GM19452 (cell line): ENCODE measurements around the gene EYA4.

ENCODE experiments used
- ATAC-seq: cut with Tn5 transposase; IDR thresholded peaks from one replicate; pipeline ENCODE4 v1.9.1; 2021; ENCODE audit not compliant: unreplicated experiment

Gene EYA4

DNA sequence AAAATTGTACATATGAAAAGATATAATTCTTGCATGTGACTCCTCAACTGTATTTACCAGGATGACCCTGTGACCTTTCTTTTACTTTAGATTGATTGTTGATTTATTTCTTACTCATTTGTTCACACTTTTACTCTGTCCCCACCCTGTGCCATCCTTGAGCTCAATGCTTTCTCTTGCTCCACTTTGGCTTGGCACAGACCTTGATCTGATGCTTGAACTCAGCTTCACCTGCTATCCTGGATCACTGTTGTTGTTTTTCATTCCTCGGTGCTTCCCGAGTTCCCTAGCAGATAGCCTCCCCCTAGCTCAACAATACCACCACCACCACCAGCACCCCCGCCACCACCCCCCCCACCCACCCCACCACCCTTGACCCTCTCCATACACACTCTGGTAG lies 102.1 kb downstream of the EYA4 start:
- no peak for ATAC-seq

DNA sequence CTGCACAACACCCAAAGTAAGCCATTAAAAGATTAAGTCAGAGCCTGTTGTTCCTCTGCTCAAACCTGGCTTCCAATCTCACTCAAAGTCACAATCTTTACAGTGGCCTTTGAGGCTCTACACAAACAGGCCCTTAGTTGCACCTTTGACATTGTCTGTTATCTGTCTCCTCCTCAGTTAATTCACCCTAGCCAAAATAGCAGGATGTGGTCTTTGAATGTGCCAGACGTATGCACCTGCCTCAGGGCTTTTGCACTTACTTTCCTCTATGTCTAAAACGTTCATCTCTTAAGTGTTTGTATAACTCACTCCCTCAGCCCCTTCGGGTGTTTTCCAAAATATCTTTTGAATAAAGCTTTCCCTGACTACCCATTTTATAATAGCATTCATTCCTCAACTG lies 107.7 kb downstream of the EYA4 start:
- ATAC-seq, result no peak

DNA sequence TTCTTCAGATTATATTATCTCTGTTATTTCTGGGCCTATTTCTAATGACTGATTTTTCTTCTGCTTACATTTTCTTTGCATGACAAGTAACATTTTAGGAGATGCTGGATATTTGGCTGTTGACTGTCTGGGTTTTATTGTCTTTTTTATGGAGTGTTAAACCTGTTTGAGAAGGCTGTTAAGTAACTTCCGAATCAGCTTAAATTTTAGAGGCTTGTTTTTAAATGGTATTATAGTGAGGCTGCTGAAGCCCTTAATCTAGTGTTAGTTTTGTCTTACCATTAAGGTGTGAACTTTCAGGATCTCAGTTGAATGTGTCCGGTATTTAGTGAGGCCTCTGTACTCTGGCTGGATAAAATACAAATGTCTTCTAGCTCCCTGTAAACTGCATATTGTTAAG lies 109.8 kb downstream of the EYA4 start:
- ATAC-seq, result no peak

DNA sequence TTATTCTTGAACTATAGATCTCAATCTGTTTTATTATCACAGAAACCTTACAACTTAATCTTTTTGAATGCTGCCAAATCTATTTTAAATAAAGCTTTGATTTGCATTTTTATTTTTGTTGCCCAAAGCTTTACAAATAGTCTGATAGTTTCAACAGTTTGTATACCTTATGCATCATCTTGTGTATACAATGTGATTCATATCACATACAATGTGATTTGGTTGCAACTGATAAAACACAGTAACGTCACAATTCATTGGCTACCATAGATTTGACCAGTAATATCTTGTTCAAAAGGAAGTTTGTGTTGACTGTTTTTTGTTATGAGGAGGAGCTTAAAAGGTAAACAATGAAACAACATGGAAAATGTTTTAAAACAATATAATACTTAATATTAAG lies 110.9 kb downstream of the EYA4 start:
- no peak for ATAC-seq

DNA sequence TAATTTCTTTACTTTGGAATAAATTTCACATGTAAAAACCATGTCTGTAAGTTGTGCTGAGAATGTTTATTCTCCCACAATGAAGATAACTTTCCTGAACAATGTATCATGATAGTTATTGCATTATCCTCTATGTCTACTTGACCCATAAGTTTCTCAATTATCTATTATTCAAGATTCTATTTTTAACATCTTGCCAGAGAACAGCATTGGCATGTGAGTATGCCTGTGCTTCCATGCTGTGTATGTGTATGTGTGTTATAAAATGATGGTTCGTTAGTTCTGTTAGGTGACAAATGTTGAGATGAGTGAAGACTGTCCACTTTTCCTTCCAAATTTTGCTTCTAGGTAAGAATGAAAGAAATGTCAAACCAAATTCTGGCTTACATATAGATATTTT lies 111.9 kb downstream of the EYA4 start:
- ATAC-seq, result no peak

DNA sequence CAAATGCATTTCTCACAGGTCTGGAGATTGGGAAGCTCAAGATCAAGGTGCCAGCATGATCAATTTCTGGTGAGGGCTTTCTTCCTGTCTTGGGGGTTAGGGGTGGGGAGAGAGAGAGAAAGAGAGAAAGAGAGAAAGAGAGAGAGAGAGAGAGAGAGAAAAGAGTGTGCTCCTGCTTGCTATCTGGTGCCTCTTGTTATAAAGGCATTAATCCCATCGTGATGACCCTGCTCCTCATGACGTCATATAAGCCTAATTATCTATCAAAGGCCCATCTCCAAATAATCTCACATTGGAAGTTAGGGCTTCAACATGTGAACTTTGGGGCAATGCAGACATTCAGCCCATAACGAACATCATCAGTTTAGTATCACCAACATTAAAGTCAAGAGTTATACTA lies 114.8 kb downstream of the EYA4 start:
- no peak for ATAC-seq

DNA sequence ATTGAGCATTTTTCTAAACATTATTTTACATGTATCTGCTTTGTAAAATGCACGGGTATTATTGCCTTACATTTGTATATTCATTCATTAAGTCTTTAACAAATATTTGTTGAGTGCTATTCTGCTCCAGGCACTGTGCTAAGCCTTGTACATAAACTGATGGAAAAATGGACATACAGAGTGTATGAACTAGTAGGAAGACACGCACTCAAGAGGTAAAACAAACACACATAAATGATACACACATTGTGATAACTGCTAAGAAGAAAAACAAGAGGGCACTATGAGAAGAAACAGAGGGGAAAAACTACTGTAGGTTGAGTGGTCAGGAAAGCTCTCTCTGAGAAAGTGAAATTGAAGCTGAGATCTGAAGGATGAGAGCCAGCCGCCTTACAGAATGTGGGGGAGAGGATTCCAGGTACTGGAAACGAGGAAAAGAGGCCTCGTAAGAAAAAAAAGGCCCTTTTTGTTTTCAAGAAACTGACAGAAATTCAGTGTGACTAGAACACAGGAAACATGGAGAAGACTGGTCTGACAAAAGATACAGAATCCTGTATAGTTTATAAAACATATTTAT lies 117.5 kb downstream of the EYA4 start:
- ATAC-seq, result no peak

DNA sequence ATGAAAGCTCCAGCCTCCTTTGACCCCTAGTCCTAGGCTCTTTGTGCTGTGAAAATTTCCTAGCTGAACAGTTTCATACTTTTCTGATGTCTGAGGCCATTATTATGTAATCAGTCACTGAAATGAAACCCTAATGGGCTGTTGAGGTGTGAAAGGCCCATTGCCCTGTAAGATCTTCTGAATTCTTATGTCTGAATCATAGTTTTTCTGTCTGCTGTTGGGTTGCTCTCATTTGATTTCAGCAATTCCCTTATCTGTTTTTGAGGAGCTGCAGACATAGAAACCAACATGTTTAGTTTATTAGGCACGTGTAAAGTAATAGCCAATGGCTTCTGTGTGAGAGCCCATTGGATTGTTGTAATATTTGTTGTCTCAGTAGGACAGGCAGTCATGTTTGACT lies 118.1 kb downstream of the EYA4 start:
- ATAC-seq, result no peak

DNA sequence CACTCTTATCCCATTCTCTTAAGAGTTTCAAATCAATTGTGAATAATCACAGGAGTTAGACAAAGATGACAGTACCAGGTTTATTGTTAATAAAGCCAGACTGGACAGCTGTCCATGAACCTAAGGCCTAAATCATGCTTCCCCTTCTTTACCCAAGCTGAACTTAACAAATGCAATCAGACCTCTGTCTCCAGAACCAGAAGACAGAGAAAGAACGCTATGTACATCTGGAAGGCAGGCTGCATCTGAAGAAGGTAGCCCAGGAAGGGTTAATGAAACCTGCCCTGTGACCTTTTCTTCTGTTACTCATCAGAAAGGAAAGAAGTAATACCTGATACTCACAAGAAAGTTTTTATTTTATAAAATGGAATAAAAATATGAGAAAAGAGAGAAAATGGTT lies 118.6 kb downstream of the EYA4 start:
- ATAC-seq, result no peak

DNA sequence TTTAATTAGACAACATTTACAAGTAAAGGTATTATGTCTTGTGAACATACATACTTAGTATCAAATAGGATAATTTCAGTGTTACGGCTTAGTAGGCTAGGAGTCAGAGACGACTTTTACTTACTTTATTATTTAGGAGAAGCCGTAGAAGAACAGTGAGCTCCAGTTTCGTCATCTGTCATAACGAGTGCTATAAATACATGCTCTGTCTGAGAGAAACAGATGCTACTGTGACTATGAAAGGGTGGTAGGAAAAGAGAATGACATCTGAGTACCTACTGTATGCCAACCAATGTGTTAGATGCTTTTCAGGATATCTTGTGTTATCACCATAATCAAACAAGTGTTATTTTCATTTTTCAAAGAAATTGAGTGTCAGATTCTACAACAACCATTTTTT lies 119.0 kb downstream of the EYA4 start:
- ATAC-seq, result no peak

DNA sequence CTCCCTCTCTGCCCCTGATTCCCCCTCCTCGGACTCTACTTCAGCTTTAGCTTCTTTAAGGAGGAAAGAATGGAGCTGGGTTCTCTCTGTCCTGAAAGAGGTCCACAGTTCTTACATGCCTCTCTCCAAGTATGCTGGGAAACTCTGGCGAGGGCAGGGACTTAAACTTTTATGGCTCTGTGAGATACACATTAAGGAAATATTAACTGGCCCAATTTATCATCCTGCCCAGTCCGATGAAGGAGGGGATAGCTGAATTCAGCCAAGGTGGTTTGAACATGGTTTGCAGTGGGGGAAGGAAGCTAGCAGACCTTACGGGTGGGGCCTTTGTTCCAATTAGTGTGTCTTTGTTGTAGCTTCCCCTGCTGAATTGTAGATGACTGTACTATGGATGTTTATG lies 121.7 kb downstream of the EYA4 start:
- no peak for ATAC-seq

DNA sequence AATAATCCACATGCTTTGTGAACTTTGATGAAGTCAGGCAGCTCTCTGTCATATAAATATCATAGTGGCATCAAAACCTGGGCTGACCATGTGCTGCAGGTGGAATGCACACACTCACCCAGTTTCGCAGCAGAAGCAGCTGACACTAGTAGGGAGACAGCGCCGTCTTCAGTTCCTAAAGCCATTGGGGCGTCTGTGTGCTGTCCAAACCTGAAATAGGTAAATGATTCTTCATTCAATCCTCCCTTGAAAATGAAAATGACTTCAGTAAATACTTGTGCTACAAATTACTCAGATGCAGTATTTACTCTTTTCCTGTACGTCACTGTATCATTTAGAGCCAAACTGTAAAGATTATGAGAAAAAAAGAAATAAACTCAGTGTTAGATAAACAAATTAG lies 127.5 kb downstream of the EYA4 start:
- no peak for ATAC-seq

DNA sequence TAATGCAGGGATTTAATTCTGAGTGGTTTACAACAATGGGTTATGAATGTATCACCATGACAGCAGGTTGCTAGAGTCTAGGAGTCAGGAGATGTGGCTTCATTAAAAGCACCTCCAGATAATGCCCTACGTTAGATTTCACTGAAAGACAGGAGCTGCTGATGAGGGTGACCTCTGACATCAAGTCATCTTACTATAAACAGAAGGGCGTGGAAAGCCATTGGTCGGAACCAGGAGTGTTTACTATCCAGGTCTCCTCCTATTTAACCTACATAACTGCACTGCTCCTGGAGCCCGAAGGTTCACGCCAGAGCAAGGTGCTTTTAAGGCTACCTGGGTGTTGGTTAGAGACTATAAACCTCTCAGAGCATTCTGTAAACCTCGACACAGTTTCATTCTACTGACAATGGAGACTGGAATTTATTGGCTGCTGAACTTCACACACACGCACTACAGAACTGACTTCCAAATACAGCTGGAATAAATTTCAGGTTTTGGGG lies 128.7 kb downstream of the EYA4 start:
- no peak for ATAC-seq

DNA sequence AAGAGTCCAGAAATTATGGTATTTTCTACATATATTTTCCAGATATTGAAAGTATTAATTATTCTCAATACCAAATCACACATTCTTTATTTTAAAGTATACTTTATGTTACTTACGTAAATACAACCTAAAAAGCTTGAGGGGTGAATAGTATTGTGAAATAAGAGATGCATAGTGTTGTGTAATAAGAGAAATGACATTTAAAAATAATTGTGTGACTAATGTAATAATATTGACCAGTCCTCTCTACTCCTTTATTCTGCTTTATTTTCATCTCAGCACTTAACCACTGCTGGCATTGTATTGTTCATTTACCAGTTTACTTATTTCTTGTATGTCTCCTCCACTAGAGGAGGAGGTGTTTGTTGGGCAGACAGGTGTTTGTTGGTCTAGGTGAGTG lies 135.6 kb downstream of the EYA4 start:
- ATAC-seq, result no peak

DNA sequence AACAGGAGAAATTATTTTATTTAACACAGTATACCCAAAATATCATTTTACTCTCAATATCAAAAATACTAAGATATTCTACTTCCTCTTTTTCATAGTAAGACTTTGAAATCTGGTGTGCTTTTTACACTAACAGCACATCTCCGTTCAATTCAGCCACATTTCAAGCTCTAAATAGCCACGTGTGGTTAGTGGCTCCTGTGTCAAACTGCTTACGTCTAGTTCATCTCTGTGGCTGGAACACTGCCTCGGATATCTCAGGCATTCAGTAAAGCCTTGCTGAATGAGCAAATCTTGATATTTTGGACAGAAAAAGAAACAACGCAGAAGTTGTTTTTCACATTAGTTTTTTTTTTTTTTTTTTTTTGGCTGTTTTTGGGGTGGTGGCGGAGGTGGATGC lies 136.1 kb downstream of the EYA4 start:
- no peak for ATAC-seq

DNA sequence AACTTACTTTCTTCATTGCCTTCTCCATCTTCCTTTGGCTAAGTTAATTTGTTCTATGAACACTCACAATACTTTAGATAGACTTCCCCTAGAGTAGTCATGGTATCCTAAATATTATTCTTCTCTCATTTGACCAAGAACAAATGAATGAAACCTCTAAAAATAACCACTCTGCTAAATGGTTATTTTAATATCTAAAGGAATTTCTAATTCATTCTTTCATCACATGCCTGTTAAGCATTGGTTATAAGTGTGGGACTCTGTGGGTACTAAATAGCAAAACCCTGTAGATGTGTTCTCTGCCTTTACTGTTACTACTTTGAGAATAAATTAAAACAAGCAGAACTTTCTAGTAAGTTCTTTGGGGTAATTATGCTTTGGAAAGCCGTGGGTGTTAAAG lies 138.9 kb downstream of the EYA4 start:
- no peak for ATAC-seq

DNA sequence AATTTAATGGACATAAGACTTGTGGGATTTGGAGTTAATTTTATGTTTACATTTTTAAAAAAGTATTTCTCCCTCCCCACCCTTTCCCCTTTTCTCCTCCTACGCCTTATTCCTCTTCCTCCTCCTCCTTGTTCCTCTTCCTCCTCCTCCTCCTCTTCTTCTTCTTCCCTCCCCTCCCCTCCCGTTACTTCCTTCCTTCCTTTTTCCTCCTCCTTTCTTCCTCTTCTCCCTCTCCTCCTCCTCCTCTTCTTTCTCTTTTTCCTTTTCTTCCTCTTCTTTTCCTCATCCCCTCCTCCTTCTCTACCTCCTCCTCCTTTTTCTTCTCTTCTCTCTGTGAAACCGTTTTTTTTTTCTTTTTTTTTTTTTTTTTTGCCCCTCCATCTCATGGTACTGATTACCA lies 139.6 kb downstream of the EYA4 start:
- ATAC-seq, result no peak

DNA sequence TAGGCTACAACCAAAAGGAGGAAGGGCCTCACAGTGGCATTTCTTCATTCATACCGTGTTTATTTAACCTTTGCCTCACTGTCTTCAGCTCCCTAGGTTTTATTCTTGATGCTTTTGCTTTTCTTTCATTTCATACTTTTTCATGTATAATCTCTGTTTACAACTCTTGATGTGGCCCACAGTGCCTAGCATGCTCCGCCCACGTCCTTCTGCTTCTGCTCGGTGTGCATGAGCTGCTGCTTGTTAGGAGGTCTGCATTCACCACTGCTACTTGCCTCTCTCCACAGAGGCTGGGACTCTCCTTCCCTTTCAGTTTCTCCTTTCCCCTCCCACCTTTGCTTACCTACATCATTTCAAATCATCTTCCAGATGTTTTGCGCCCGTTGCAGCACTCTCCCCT lies 147.6 kb downstream of the EYA4 start:
- no peak for ATAC-seq

DNA sequence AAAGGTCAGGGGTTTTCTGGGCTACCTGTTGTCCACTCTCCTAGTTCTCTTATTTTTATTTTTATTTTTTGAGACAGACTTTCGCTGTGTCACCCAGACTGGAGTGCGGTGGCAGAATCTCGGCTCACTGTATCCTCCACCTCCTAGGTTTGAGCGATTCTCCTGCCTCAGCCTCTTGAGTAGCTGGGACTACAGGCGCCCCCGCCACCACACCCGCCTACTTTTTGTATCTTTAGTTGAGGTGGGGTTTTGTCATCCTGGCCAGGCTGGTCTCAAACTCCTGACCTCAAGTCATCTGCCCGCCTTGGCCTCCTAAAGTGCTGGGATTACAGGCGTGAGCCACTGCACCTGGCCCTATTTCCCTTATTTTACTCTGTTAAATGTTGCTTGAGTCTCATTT lies 149.0 kb downstream of the EYA4 start:
- no peak for ATAC-seq

DNA sequence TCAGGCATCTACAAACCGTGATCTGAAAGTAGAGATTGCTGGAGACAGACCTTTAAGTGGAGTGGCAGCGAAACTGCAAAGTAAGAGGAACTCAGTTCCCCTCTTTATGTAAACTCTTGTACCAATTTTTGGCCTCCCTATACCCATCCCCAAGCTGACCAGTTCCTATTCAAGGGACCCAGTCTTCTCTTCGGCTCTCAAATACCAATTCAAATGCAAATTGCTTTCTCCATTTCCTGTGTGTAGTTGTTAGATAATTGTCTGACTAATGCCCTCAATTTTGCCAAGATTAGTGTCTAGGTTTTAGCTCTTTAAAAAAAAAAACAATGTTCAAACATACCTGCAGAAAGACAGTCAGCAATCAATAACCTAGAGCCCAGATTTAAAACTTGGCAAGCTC lies 150.9 kb downstream of the EYA4 start:
- ATAC-seq, result no peak

DNA sequence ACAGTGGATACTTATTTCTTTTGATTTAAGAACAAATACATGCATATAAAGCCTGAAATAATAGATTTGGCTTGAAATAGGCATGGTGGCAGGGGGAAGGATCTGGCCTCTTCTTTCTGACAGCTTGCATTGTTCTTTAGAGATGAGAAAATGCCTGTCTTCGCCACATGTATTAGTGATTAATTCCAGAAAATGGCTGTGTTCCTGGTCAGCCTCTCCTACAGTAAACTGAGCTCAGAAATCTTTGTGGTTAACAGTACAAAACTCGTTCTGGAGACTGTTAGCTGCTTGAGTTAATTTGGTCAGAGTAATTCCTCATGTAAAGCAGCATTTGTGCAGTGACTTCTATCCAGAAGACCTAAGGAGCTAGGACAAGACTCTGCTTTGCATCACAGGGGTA lies 151.5 kb downstream of the EYA4 start:
- ATAC-seq, result no peak

DNA sequence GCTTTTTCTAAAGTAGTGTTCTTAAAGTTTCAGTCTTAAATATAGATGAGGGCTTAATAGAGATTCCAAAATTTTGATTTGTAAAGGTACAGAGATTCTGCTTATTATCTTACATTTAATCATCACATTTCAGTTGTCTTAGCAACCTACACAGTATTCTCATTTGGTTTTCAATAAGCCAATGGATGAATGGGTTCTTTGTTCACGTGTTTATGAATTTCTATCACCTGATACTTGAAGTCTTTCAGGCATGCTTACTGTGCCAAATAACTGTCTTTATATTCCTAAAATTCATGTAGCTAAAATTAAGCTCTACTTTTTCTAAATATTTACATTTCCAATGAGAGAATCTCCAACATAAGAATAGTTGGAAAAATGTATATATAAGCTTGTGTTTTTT lies 152.7 kb downstream of the EYA4 start:
- ATAC-seq, result no peak

DNA sequence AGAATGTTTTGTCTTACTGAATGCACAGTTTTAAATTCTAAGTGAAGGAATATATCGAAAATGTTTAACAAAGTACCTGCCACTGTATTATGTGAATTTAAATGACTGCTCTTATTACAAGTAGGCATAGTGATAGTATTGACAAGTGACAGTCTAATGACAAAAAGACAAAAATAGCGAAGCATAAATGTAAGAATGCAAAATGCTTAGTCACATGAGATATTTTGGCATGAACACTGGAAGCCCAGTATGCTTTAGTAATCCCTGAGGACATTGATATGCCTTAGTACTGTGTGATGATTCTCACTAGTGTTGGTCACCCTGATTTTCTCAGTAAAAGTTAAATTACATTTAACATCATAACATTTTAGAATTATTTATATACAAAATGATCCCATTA lies 153.5 kb downstream of the EYA4 start:
- ATAC-seq, result no peak
